GM21515 (cell line): ENCODE results near the gene RASSF5.
A peak's percentile ranks its signal among the peaks of the same experiment; 100 is the strongest.

ENCODE experiments used
- ATAC-seq: cut with Tn5 transposase; IDR thresholded peaks from one replicate; pipeline ENCODE4 v1.9.1; 2021; ENCODE audit not compliant: unreplicated experiment

Gene RASSF5

DNA sequence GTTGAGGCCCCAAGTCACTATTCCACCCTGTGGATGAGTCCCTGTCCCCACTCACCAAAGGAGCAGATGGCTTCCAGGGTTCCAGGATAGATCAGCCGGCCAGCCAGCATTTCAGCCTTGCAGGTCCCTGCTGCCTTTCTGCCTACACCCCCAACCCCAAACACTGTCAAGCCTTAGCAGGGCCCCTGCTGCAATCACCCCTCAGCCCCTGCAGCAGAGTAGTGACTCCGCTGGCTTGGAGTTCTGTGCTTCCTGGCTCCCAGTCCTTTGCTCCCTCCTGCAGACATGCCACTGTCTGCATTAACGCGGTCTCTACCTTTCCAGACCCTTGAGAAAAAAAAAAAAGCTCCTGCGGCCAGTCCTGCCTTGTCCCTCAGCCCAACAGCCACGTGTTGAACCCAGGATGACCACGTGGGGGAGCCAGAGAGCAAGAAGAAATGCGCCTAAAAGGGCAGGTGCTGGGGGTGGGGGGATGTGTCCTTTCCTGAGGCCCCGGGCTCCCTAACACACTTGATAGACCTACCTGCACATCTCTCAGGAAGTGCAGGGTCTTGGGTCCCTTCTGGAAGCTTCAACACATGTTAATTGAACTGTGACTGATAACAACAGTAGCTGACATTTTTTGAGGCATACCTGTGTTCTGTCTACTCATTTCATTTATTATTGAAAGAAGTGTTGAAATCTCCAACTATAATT, 37.4 kb downstream of the RASSF5 start:
- ATAC-seq: no peak

DNA sequence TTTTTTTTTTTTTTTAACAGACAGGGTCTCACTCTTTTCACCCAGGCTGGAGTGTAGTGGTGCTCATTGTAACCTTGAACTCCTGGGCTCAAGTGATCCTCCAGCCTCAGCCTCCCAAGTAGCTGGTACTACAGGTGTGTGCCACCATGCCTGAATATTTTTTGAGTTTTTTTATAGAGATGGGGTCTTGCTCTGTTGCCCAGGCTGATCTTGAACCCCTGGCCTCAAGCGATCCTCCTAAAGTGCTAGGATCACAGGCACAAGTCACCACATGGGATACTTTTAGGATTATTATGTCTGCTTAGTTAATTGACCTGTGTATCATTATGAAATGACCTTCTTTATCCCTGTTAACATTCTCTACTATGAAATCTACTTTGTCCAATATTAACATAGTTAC, 38.0 kb downstream of the RASSF5 start:
- ATAC-seq: no peak

DNA sequence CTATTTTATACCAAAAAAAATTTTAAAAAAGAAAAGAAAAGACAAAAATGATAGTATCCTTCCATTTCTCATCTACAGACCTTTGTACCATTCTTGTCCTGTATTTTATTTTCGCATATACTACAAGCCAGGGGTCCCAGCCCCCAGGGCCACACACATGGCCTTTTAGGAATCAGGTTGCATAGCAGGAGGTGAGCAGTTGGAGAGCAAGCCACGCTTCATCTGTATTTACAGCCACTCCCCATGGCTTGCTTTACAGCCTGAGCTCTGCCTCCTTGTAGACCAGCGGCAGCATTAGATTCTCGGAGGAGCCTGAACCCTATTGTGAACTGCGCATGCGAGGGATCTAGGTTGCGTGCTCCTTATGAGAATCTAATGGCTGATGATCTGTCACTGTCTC, 39.8 kb downstream of the RASSF5 start:
- no peak for ATAC-seq

DNA sequence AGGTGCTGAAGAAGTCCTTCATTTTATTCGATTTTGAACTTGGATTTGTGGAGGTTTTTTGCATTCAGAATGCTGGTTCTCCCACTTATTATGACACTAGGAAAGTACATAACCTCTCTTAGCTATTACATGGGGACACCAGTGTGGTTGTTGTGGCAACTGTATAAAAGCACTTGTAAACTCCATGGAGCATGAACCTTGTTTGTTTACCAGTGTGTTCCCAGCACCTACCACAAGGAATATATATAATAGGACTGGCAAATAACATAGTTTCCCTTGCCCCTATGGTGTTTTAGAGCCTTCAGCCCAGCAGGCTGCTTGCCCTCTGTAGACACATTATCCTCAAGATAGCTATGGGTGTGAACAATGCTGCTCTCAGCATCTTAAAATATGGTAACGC, 43.1 kb downstream of the RASSF5 start:
- ATAC-seq: no peak

DNA sequence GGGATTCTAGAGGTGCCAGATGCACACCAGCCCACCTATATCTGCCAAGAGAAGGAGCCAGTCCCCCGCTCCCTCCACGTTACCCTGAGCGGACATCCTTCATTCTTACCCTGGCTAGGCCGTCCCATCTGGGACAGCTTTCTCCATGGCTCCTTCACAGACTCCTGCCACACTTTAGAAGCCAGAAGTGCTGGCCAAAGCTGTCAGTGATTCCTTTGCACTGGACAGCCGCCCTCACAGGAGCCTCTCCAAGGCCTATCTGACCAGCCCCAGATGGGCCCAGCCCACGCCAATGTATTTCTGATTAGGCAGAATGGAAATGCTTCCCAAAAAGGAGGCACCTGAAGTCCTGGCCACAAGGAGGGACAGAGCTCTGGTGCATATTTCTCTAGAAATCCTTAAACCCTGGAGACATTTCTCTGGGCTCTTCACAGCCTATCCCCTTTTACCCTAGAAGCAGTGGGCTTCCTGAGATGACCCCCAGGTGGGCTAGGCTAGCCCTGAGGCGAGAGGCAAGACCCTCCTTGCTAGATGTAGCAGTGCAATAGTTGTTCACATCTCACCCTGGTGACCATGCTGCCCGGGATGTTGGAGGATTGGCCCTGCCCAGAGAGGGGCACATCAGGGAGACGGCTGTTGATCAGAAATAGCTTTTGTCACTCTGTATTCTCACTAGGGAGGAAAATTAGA, 44.1 kb downstream of the RASSF5 start:
- ATAC-seq: no peak

DNA sequence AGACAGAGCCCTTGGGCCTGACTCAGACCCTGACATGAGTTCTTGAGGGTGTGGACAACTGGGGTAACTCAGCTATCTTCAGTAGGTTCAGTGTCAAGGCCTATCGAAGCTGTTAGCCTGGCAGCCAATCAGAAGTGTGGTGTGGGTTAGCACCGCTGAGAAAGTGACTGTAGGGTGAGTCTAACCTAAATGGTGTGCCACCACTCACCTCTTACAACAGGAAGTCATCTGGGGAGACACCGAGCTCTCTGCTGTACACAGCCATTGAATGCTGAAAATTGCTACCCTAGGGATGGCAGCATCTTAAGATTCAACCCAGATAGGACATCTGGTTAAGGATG, 44.6 kb downstream of the RASSF5 start:
- no peak for ATAC-seq

DNA sequence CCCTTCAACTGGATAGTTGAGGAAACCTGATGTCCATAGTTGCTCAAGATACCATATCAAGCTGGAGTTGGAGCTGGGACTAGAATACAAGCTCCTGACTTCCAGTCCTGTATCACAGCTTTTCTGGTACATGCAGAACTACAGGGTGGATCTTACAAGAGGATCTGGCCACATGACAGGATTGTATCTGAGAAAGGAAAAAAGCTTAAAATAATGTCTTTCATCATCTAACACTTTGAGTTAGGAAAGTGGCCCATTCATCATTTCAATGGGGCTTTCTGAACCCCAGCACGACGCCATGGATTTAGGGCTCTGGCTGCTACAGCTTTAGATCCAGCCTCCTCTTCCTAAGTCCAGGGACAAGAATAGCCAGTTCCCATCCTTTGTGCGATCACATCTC, 46.9 kb downstream of the RASSF5 start:
- ATAC-seq: no peak

DNA sequence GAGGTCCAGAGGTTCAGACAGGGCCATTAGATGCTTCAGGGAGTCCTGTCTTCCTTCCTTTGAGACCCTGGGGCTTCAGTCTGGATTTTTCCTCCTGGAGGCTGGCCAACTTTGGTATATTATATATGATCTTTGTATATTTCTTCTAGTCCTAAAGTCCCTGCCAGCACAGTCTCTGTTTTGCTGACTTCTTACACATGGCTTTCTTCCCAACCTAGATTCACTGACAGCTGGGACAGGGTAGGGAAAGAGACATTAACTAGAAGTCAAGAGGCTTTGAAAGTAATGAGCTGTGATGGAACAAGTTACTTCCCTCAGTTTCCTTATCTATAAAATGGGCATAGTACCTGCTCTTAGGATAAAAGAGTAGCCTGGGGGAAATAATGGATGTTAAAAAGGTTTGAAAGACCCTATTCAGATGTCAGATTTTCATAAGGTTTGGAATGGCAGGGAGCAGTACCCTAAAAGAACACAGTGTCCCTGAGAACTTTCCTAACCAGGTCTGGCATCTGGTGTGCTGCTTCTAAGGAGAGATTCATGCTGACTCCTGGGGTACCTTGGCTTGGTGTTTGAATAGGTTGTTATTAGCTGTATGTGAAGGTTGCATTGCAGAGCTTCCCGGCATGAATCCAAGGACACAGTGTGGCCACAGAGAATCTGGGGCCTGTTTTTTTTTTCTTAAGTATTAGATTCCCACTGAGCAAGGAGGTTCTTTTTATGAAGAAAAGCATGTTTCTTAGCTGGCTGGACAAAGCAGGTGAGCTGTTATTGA, 47.6 kb downstream of the RASSF5 start:
- ATAC-seq: no peak

DNA sequence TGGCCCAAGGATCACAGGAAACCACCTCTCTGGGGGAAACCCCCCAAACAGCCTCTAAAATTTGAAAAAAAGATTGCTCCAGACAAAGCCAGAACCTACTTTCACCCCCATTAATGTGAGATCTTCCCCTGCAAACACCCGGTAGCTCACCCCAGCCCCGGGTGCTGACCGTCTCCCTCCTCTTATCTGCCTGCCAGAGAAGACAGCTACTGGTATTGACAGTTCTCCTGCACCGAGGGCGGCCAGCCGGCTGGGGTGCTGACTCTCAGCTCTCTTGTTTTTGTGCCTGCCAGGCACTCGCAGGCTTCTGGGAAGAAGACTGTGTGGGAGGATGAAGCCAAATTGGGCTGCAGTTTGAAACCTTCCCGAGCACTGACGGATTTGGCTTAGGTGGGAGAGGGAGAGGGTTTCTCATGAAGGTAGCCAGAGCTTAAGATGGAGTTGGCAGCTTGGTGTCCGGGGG, 48.2 kb downstream of the RASSF5 start:
- ATAC-seq: no peak

DNA sequence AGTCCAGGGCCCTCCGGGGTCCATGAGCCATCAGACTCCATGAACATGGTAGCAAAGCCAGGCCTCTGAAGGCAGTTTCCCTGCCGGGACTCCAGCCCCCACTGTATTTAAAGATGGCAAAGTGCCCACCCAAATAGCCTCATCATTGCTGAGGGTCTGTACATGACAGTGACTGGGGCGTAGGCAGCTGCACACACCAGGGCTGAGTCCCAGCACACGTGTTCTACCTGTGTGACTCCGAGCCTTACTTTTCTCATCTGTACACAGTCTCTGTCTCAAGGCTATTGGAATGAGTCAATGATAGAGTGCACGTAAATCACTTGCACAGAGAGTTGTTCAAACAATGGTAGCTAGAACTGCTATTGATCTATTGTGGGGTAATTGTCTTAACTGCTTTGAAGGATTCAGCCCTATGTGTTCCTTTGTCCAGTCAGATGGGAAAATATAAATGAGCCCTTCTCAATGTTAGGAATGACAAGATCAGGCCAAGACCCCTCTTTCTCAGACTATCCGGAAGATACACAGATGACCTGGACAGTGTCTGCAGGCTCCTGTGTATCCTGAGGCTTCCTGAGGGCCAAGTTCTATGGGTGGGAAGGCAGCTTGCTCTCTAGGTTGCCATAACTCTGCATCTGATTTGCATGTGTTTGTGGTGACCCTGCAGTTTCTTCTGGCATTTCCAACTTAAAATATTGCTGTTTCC, 48.9 kb downstream of the RASSF5 start:
- no peak for ATAC-seq

DNA sequence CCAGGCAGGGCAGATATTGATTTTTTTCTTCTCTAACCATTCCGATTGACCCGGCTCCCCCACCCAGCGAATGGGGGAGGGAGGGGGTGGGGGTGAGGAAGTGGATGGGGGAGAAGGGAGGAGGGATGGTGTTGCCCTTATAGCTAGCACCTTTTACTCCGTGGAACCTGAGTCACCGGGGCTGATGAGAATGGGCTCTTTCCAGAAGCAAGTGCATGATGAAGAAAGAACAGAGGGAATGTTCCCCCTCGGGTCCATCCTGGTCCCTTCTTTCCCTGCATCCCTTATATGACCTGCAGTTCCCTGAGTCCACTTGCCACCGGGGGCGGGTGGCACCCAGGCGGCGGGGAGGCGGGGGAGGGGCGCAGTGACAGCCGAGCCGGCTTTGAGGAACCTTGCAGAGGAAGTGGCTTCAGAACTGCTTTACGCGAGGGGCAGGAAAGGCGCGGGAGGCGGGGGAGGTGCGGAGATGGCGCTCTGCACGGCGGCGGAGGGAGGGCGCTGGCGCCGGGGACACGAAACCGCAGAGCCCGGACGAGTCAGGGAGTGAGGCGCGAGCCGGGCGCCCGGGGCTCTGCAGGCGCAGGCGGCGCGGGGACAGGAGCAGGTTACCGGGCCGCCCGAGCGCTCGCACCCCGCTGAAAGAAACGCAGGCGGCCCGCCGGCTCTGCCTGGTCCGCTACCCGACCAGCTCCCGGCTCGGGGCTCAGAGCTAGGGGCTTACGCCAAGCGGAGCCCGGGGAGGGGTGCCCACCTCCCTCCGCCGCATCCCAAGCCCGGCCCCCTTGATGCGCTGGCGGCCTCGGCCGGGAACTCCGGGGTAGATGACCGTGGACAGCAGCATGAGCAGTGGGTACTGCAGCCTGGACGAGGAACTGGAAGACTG, 49.7 kb downstream of the RASSF5 start:
- peak; percentile 53 for ATAC-seq

DNA sequence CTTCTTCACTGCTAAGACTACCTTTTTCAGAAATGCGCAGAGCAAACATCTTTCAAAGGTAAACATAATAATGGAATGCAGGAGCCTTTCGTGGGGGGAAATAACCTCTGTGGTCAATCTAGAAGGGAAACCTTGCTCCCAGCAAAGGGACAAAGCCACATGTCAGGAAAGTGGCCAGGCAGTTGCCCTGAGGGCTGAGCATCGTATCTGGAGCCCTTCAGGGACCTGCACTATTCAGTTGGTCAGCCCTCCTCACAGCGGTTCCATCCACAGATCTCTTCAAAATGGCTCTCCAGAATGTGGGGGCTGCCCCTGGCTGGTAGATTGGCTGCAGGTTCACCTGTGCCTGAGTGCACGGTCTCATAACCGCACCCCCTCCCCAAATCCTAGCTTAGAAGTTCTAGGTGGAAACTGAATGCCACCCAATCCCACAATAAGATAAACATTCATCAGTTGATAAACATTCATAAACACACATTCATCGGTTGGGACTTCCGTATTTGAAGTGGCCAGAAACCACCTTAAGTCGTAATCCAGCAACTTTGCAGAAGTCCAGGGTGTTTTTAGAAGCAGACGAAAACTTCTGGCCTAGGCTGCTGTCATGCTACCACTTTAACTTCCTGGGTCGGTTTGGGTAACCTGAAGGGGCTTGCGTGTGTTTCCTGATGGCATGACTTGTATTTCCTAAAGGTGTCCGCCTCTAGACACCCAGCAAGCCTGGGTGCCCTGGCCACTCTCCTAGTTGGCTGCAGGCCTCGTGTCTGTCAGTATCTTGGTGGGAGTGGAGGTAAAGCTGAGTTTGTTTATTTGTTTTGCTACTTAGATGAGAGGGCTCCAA, 50.5 kb downstream of the RASSF5 start:
- no peak for ATAC-seq

DNA sequence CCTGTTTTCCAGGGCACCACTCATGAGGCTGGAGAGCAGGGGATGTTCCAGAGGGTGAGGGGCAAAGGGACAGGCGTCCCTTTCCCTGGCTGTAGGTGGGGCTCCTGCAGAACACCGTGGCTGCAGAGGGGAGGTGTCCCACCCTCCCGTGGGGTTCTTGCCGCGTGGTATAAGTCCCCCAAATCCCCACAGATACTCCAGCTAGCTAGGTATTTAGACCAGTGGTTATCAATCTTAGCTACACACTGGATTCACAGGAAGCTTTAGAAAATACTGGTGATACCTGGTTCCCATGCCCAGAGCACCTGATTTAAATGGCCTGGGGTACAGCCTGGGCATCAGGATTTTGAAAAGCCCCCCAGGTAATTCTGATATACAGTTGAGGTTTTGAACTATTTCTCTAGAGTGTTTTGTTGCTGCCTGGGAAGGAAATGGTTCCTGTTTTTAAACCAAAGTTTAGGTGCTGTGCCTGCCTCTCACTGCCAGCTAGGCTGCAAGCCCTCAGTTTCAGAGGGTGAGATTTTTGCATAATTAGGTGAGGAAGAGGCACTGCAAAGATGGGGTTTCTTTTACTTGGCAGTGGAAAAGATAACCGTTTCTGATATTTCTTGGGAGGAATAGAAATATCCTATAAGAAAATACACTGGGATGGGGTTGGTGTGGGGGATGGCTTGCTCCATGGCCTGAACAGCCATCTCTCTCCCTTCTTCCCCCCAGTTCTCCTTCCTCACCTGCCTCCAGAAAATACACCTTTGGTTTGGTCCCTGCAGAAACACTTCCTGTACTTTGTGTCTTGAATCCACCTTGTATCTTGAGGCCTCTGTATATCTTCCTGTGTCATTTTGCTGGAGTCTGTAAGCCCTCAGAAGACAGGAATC, 51.7 kb downstream of the RASSF5 start:
- no peak for ATAC-seq

DNA sequence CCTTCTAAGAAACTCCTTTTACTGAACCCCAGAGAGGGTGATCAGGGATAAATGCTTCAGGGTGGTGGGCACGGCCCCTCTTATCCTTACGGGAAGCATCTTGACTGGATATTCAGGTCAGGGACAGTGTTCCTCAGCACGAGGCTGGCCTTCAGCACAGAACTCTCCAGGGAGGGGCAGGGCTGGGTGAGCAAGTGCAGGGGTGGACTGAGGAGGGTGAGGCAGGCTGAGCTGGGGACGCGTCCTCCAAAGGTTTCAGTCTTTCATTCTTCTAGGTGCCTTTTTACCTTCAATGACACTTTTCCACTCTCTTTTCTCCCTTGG, 52.3 kb downstream of the RASSF5 start:
- no peak for ATAC-seq

DNA sequence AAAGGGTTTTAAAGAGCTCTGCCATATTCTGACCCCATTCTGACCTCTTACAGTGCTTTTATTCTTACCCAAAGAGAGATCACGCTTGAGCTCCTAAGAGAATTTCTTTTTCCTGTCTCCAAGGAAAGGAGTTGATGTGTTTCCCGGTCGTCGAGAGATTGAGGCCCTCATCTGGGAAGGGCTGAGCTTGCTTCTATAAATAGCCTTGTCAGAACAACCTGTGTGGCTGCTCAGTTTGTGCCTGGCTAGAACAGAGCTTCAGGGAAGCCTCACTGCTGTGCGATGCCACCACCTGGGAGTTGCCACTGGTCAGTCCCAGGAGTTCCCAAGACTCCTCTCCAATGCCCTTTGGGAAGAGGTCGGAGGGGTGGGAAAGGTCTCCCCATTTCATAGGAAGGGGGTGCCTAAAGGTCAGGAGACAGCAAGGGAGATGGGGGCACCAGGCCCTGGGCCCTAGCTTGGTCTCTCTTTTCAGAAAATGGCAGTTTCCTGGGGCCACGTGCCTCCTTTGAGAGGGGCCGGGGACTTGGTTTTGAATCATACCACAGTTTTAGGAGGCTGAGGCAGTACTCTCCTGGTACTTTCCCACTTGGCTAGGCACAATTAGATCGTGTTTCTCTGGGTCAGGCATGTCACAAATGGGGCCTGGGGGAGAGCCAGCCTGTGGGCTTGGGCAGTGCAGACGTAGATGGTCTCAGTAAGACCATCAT, 52.8 kb downstream of the RASSF5 start:
- ATAC-seq: no peak

DNA sequence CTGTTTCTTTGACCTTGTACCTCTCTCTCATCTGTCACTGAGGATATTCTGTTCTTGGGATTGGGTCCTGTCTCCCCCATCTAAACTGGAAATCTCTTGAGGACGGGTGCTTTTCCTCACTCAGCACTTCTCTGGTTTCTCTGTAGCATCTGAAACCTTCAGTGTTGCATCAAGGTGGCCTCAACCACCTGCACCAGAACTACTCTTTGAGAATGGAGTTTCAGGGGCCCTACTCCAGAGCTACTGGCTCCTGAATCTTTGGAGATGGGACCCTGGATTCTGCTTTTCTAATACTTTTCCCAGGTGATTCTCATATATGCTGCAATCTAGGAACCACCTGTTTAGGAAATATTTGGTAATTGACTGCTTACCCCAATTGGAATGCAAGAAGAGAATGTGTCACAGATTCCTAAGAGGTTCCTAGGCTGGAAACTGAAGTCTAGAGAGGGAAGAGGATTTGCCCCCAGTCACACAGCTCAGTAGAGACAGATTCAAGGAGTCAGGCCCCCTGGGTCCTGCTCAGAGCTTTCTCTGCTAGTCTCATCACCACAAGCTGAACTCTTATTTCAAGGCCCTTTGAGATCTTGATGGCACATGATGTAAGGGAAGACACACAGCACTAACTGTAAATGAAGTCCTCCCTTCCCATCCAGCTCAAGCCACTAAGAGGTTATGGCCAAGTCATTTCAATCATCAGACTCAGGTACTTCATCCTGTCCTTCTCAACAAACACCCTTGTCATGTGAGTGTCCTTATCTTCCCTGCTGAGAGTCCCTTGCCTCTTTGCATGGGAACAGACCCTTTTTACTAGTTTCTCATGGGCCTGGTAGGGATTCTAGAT, 56.3 kb downstream of the RASSF5 start:
- ATAC-seq: peak; percentile 33

DNA sequence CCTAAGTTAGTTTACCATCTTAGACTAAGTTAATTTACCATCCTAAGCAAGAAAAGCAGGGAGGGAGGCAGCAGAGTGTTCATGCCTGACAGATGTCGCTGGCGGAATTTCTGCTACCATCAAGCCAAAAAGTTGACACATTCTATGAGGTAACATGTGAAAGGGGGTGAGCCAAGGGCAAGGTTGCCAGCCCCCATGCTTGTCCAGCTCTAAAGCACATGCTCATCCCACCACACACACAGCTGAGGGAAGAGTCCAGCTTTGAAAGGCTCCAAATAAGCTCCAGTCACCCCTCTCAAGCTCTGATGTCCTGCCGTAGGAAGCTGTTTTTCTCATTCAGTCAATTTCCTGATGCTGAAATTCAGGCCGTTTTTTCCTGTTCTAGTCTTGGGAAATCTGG, 58.7 kb downstream of the RASSF5 start:
- ATAC-seq: no peak
